HG03045 (cell line): ENCODE results near the gene C1orf185.
"Not testable (repeated sequence)": the region's sequence is repeated elsewhere in the genome, so short reads cannot be mapped to it uniquely, and the experiment has no call there.

Source experiments
- ATAC-seq: cut with Tn5 transposase; IDR thresholded peaks from one replicate; pipeline ENCODE4 v1.9.1; 2021; ENCODE audit warnings: mild to moderate bottlenecking, moderate library complexity; ENCODE audit not compliant: unreplicated experiment

The C1orf185 gene

GRCh38 chr1:51133045-51133444 is 31.0 kb downstream of the C1orf185 start:
- ATAC-seq: no peak

- not testable (repeated sequence) for ATAC-seq
These were observed 35.7 kb downstream of the C1orf185 start for GRCh38 chr1:51137696-51138095.

- no peak for ATAC-seq
These were observed 37.4 kb downstream of the C1orf185 start for GRCh38 chr1:51139474-51139873.

GRCh38 chr1:51147394-51147793 is 45.4 kb downstream of the C1orf185 start:
- ATAC-seq: no peak

GRCh38 chr1:51154776-51155175 is 52.7 kb downstream of the C1orf185 start:
- no peak for ATAC-seq

GRCh38 chr1:51156752-51157151 is 54.7 kb downstream of the C1orf185 start:
- ATAC-seq: no peak

- ATAC-seq: no peak
These were observed 55.4 kb downstream of the C1orf185 start for GRCh38 chr1:51157395-51157794.

GRCh38 chr1:51158263-51158662 is 56.2 kb downstream of the C1orf185 start:
- ATAC-seq: no peak

GRCh38 chr1:51162560-51162959 is 60.5 kb downstream of the C1orf185 start:
- ATAC-seq: not testable (repeated sequence)

- ATAC-seq: no peak
These were observed 63.5 kb downstream of the C1orf185 start for GRCh38 chr1:51165540-51165939.

GRCh38 chr1:51168266-51168845 is 66.3 kb downstream of the C1orf185 start:
- ATAC-seq: no peak

GRCh38 chr1:51168936-51169335 is 66.9 kb downstream of the C1orf185 start:
- no peak for ATAC-seq

GRCh38 chr1:51170342-51170741 is 68.3 kb downstream of the C1orf185 start:
- ATAC-seq: no peak

- no peak for ATAC-seq
These were observed 70.8 kb downstream of the C1orf185 start for GRCh38 chr1:51172811-51173210.

GRCh38 chr1:51175278-51175677 is 73.2 kb downstream of the C1orf185 start:
- no peak for ATAC-seq

- not testable (repeated sequence) for ATAC-seq
These were observed 76.0 kb downstream of the C1orf185 start for GRCh38 chr1:51177988-51178387.

- no peak for ATAC-seq
These were observed 86.2 kb downstream of the C1orf185 start for GRCh38 chr1:51188230-51188629.

- no peak for ATAC-seq
These were observed 87.5 kb downstream of the C1orf185 start for GRCh38 chr1:51189421-51190073.

- no peak for ATAC-seq
These were observed 88.9 kb downstream of the C1orf185 start for GRCh38 chr1:51190961-51191360.

- ATAC-seq: no peak
These were observed 90.3 kb downstream of the C1orf185 start for GRCh38 chr1:51192213-51192843.

- ATAC-seq: no peak
These were observed 91.5 kb downstream of the C1orf185 start for GRCh38 chr1:51193564-51193963.
